WTC11 (cell line): ENCODE data around the gene SERP2. TPM values are rescaled to one million over a fixed set of nuclear protein-coding genes. Genes with fewer than 3 reads are reported as not detected.

ENCODE experiments used
- ATAC-seq: fragments of 200-7000 bp; cut with Tn5 transposase; 2 replicates; pipeline ENCODE4 v1.10.0; 2021; ENCODE audit warnings: mild to moderate bottlenecking, moderate library complexity
- CTCF ChIA-PET: fragments of 300-600 bp; sonication (Branson Sonifier 250); formaldehyde crosslinking; loops from one replicate; lab custom pipeline; 2021; ENCODE audit warnings: antibody characterized with exemption; lab: Charles Lee
- POLR2A ChIA-PET: fragments of 350-600 bp; sonication (Branson Sonifier 250); formaldehyde crosslinking; loops from one replicate; lab custom pipeline; 2021; ENCODE audit warnings: antibody characterized with exemption; lab: Charles Lee
- DNase-seq: peaks from one replicate; pipeline ENCODE4 v3.0.0; 2021; ENCODE audit warnings: low spot score
- H3K27ac Mint-ChIP-seq: 2 replicates; pipeline ENCODE4 v1.8.0; 2021; ENCODE audit warnings: mixed read lengths
- H3K27me3 Mint-ChIP-seq: 2 replicates; pipeline ENCODE4 v1.8.0; 2021; ENCODE audit warnings: low read depth, mild to moderate bottlenecking, moderate library complexity, mixed read lengths
- H3K36me3 Mint-ChIP-seq: 2 replicates; pipeline ENCODE4 v1.8.0; 2021; ENCODE audit warnings: mixed read lengths
- H3K4me1 Mint-ChIP-seq: 2 replicates; pipeline ENCODE4 v1.8.0; 2022; ENCODE audit warnings: mixed read lengths
- H3K4me3 Mint-ChIP-seq: 2 replicates; pipeline ENCODE4 v1.8.0; 2021; ENCODE audit warnings: mild to moderate bottlenecking, moderate library complexity, mixed read lengths
- H3K9me3 Mint-ChIP-seq: 2 replicates; pipeline ENCODE4 v1.8.0; 2021; ENCODE audit warnings: mixed read lengths
- CBFB ChIP-seq: sonication (generic); formaldehyde crosslinking; IDR thresholded peaks from 2 replicates; pipeline ENCODE4 v1.8.1; 2022; ENCODE audit warnings: mild to moderate bottlenecking, low read depth, missing genetic modification reagents
- CREM ChIP-seq: sonication (generic); formaldehyde crosslinking; IDR thresholded peaks from 2 replicates; pipeline ENCODE4 v1.8.1; 2022; ENCODE audit warnings: mild to moderate bottlenecking, missing genetic modification reagents, moderate library complexity
- EMX1 ChIP-seq: fragments of 250-450 bp; sonication (Bioruptor Pico); IDR thresholded peaks from 2 replicates; pipeline ENCODE4 v1.8.0; 2021; ENCODE audit warnings: mild to moderate bottlenecking
- FOXJ3 ChIP-seq: sonication (generic); formaldehyde crosslinking; IDR thresholded peaks from 2 replicates; pipeline ENCODE4 v1.9.0; 2021; ENCODE audit warnings: missing genetic modification reagents, mild to moderate bottlenecking, borderline replicate concordance
- GTF2I ChIP-seq: fragments of 250-450 bp; sonication (Bioruptor Pico); conservative IDR thresholded peaks from 2 replicates; pipeline ENCODE4 v1.4.0; 2021; ENCODE audit warnings: mild to moderate bottlenecking
- HMGA2 ChIP-seq: fragments of 250-450 bp; sonication (Bioruptor Pico); IDR thresholded peaks from 2 replicates; pipeline ENCODE4 v1.4.0; 2021; ENCODE audit warnings: mild to moderate bottlenecking, moderate library complexity
- IRF2 ChIP-seq: sonication (generic); formaldehyde crosslinking; IDR thresholded peaks from 2 replicates; pipeline ENCODE4 v1.8.0; 2022; ENCODE audit warnings: low read depth, missing genetic modification reagents, borderline replicate concordance
- NFATC4 ChIP-seq: fragments of 250-450 bp; sonication (Bioruptor Pico); IDR thresholded peaks from 2 replicates; pipeline ENCODE4 v1.9.0; 2021; ENCODE audit warnings: mild to moderate bottlenecking
- NR1H2 ChIP-seq: sonication (generic); formaldehyde crosslinking; IDR thresholded peaks from 2 replicates; pipeline ENCODE4 v1.9.0; 2021; ENCODE audit warnings: mild to moderate bottlenecking, moderate library complexity, missing genetic modification reagents
- NR3C1 ChIP-seq: sonication (generic); formaldehyde crosslinking; conservative IDR thresholded peaks from 2 replicates; pipeline ENCODE4 v1.8.1; 2023; ENCODE audit warnings: low read depth, mild to moderate bottlenecking, missing genetic modification reagents
- OVOL2 ChIP-seq: fragments of 250-450 bp; sonication (Bioruptor Pico); IDR thresholded peaks from 2 replicates; pipeline ENCODE4 v1.9.0; 2021; ENCODE audit warnings: mild to moderate bottlenecking, borderline replicate concordance
- SMAD3 ChIP-seq: sonication (generic); formaldehyde crosslinking; IDR thresholded peaks from 2 replicates; pipeline ENCODE4 v1.8.0; 2022; ENCODE audit warnings: missing genetic modification reagents, mild to moderate bottlenecking, borderline replicate concordance
- SOX15 ChIP-seq: fragments of 250-450 bp; sonication (Bioruptor Pico); IDR thresholded peaks from 2 replicates; pipeline ENCODE4 v1.9.0; 2021; ENCODE audit warnings: mild to moderate bottlenecking
- TEAD1 ChIP-seq: sonication (generic); formaldehyde crosslinking; IDR thresholded peaks from 2 replicates; pipeline ENCODE4 v1.8.0; 2022; ENCODE audit warnings: mild to moderate bottlenecking, missing genetic modification reagents
- ZNF138 ChIP-seq: sonication (generic); formaldehyde crosslinking; conservative IDR thresholded peaks from 2 replicates; pipeline ENCODE4 v1.8.1; 2022; ENCODE audit warnings: mild to moderate bottlenecking, moderate library complexity, missing genetic modification reagents
- ZNF317 ChIP-seq: sonication (generic); formaldehyde crosslinking; IDR thresholded peaks from 2 replicates; pipeline ENCODE4 v1.8.1; 2023; ENCODE audit warnings: low read depth, mild to moderate bottlenecking, moderate library complexity, missing genetic modification reagents, borderline replicate concordance
- ZNF671 ChIP-seq: fragments of 250-450 bp; sonication (Bioruptor Pico); IDR thresholded peaks from 2 replicates; pipeline ENCODE4 v1.8.0; 2021; ENCODE audit warnings: mild to moderate bottlenecking
- total RNA-seq: library from RNA; stranded (reverse); gene quantifications from 3 replicates; pipeline ENCODE4 v1.2.3, GENCODE V29; 2021
- TF ChIP-seq, protein P1 (sequence below): sonication (generic); formaldehyde crosslinking; conservative IDR thresholded peaks from 2 replicates; pipeline ENCODE4 v1.8.1; 2022; ENCODE audit warnings: mild to moderate bottlenecking, missing genetic modification reagents
- TF ChIP-seq, protein P2 (sequence below): sonication (generic); formaldehyde crosslinking; IDR thresholded peaks from 2 replicates; pipeline ENCODE4 v1.8.0; 2022; ENCODE audit warnings: mild to moderate bottlenecking, missing genetic modification reagents
- TF ChIP-seq, protein P3 (sequence below): fragments of 200-600 bp; IDR thresholded peaks from 2 replicates; pipeline ENCODE4 v1.8.0; 2022; ENCODE audit warnings: antibody characterized with exemption
- TF ChIP-seq, protein P4 (sequence below): fragments of 250-450 bp; sonication (Bioruptor Pico); conservative IDR thresholded peaks from 2 replicates; pipeline ENCODE4 v1.9.0; 2021; ENCODE audit warnings: mild to moderate bottlenecking
- TF ChIP-seq, protein P5 (sequence below): sonication (generic); formaldehyde crosslinking; IDR thresholded peaks from 2 replicates; pipeline ENCODE4 v1.8.1; 2023; ENCODE audit warnings: mild to moderate bottlenecking, missing genetic modification reagents

Gene SERP2
- total RNA-seq, 1 experiment from 2014 or later = 1.2 TPM

DNA sequence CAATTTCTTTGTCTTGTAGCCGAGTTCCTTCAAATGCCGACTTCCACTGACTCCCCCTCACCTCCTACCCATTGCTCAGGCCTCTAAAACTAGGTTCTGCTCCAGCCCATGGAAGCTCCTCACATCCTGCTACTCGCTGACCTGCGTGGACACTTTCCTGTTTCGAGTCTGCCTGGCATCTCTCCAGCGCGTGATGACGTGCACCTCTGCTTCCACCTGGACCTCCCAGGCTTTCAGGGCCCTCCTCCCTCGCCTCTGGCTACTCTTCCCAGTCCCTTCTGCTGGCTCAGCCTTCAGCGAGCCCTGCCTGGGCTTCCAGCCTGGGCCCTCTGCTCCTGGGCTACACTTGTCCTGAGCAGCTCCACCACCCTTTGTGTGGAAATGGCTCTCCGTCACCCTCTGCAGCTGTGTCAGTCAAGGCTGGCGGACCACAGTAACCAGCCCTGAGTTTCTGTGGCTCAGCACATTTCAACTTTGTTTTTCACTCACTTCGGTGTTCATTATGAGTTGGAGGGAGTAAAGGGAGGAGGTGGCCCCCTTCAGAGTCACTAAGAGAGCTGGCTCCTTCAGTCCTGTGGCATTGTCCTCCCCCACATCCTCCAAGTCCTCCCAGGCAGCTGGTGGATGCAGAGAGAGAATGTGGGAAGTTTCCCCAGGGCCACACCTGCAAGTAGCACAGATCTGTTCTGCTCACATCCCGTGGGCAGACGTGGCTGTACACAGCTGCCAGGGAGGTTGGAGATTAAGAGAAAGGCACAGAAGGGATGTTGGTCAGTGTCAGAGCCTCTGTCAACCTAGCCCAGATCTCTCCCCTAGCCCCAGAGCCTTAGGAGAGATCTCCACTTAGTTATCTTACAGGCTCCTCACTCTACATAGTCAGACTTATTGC is 49.4 kb downstream of the SERP2 start:
- H3K36me3 Mint-ChIP-seq = peaks cover 3% of the 10 kb centered on the region; the same call in 1 of the 2 replicates
- CTCF ChIA-PET = no interaction called here
- DNase-seq = no peak
- TF ChIP-seq, protein P1, sequence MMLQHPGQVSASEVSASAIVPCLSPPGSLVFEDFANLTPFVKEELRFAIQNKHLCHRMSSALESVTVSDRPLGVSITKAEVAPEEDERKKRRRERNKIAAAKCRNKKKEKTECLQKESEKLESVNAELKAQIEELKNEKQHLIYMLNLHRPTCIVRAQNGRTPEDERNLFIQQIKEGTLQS = no peak
- TF ChIP-seq NFATC4 = no peak
- TF ChIP-seq IRF2 = no peak
- TF ChIP-seq, protein P2, sequence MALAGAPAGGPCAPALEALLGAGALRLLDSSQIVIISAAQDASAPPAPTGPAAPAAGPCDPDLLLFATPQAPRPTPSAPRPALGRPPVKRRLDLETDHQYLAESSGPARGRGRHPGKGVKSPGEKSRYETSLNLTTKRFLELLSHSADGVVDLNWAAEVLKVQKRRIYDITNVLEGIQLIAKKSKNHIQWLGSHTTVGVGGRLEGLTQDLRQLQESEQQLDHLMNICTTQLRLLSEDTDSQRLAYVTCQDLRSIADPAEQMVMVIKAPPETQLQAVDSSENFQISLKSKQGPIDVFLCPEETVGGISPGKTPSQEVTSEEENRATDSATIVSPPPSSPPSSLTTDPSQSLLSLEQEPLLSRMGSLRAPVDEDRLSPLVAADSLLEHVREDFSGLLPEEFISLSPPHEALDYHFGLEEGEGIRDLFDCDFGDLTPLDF (CRISPR knock-in tag) = no peak
- TF ChIP-seq FOXJ3 (CRISPR knock-in tag) = no peak
- TF ChIP-seq ZNF317 (CRISPR knock-in tag) = no peak
- TF ChIP-seq, protein P3, sequence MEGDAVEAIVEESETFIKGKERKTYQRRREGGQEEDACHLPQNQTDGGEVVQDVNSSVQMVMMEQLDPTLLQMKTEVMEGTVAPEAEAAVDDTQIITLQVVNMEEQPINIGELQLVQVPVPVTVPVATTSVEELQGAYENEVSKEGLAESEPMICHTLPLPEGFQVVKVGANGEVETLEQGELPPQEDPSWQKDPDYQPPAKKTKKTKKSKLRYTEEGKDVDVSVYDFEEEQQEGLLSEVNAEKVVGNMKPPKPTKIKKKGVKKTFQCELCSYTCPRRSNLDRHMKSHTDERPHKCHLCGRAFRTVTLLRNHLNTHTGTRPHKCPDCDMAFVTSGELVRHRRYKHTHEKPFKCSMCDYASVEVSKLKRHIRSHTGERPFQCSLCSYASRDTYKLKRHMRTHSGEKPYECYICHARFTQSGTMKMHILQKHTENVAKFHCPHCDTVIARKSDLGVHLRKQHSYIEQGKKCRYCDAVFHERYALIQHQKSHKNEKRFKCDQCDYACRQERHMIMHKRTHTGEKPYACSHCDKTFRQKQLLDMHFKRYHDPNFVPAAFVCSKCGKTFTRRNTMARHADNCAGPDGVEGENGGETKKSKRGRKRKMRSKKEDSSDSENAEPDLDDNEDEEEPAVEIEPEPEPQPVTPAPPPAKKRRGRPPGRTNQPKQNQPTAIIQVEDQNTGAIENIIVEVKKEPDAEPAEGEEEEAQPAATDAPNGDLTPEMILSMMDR = no peak
- no peak for TF ChIP-seq ZNF671 (CRISPR knock-in tag)
- TF ChIP-seq, protein P4, sequence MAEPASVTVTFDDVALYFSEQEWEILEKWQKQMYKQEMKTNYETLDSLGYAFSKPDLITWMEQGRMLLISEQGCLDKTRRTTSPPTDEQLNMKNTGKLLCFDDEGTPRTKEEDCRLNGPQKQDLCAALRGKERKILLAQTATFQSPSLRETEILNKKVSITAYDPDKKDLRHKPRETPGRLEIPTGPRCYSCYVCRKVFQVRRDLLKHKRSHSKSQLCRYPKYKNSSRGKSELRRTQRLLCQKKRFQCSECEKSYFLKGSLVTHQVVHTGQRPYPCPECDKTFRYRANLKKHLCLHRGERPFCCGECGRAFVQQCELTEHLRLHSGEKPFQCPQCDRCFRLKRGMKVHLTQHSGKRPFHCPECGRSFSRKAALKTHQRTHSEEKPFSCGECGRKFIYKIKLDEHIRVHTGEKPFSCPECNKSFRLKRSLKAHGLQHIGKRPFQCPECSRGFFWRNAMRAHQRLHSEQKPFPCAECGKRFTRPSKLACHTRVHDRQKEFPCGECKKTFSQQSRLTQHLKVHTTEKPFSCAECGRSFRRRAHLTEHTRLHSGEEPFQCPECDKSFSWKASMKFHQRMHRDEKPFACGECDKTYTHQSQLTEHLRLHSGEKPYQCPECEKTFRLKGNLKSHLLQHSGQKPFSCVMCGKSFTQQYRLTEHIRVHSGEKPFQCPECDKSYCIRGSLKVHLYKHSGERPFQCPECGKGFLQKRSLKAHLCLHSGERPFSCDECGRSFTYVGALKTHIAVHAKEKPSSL (CRISPR knock-in tag) = no peak
- TF ChIP-seq SOX15 (CRISPR knock-in tag) = no peak
- TF ChIP-seq EMX1 = no peak
- no peak for TF ChIP-seq OVOL2
- TF ChIP-seq GTF2I (CRISPR knock-in tag) = no peak
- TF ChIP-seq NR1H2 = no peak
- no peak for TF ChIP-seq CREM
- no peak for TF ChIP-seq HMGA2
- TF ChIP-seq ZNF138 = no peak
- no peak for TF ChIP-seq TEAD1
- TF ChIP-seq CBFB (CRISPR knock-in tag) = no peak
- TF ChIP-seq, protein P5, sequence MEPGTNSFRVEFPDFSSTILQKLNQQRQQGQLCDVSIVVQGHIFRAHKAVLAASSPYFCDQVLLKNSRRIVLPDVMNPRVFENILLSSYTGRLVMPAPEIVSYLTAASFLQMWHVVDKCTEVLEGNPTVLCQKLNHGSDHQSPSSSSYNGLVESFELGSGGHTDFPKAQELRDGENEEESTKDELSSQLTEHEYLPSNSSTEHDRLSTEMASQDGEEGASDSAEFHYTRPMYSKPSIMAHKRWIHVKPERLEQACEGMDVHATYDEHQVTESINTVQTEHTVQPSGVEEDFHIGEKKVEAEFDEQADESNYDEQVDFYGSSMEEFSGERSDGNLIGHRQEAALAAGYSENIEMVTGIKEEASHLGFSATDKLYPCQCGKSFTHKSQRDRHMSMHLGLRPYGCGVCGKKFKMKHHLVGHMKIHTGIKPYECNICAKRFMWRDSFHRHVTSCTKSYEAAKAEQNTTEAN (CRISPR knock-in tag) = no peak
- POLR2A ChIA-PET = interaction anchor here (0.8 kb wide), 1 partner anchor 14 kb away, joined by 4 read pairs; no protein-coding TSS in a partner anchor
- H3K27me3 Mint-ChIP-seq = peaks cover 14% of the 10 kb centered on the region
- ATAC-seq = no peak
- H3K27ac Mint-ChIP-seq = no peak overlapping the region
- no peak overlapping the region for H3K4me3 Mint-ChIP-seq
- H3K9me3 Mint-ChIP-seq = peaks cover 10% of the 10 kb centered on the region
- H3K4me1 Mint-ChIP-seq = peaks cover 23% of the 10 kb centered on the region

DNA sequence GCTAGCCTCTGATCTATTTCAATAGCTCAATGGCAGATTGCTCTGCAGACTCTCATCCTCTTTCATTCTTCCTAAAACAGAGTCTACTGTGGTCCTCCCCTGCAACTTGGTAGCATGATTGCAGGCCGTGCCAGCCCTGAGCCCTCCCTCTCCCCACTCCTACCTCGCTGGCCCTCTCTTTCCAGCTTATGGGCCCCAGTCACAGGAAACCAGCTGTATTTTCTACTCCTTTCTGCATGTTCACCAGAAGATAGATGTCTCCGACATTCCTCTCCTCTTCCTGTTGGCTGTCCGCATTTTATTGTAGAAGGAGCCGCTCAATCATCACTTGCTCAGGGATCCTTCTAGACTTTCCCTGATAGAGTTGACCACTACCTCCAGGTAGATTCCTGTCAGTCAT is 50.2 kb downstream of the SERP2 start:
- Mint-ChIP-seq H3K36me3 (peaks cover 3% of the 10 kb centered on the region; the same call in 1 of the 2 replicates), H3K4me1 (peaks cover 19% of the 10 kb centered on the region), H3K4me3 (no peak overlapping the region), H3K27ac (no peak overlapping the region), H3K27me3 (peaks cover 14% of the 10 kb centered on the region), H3K9me3 (peaks cover 10% of the 10 kb centered on the region)
- TF ChIP-seq, protein P1 = no peak
- TF ChIP-seq SMAD3 = no peak
- no peak for TF ChIP-seq NR3C1 (CRISPR knock-in tag)
- CTCF ChIA-PET = no interaction called here
- no peak for ATAC-seq
- POLR2A ChIA-PET = interaction anchor here (0.8 kb wide), 1 partner anchor 13 kb away, joined by 4 read pairs; no protein-coding TSS in a partner anchor
- no peak for DNase-seq
